Right lobe of liver (tissue), 6 donors: Measurements from ENCODE around the gene BLTP1. TPM values are rescaled to one million over a fixed set of nuclear protein-coding genes. Genes with fewer than 3 reads are reported as not detected.

Experiments used
- ATAC-seq, 4 donors: fragments of 200-7000 bp; cut with Tn5 transposase; one replicate each; pipeline ENCODE4 v1.9.1; 2020; ENCODE audit warnings: mild to moderate bottlenecking in 4 of 4, moderate library complexity in 4 of 4
- DNase-seq, 3 donors: peaks; one replicate each; pipeline ENCODE4 v3.0.0-alpha.2; 2020
- H3K27ac ChIP-seq, 3 donors: fragments of 200-600 bp; one replicate each; pipeline ENCODE4 v1.8.0; 2022
- H3K27me3 ChIP-seq, 2 donors: fragments of 200-600 bp; one replicate each; pipeline ENCODE4 v1.8.0; 2022
- H3K36me3 ChIP-seq, 4 donors: fragments of 200-600 bp; sonication (generic) in 1 of 4; one replicate each; pipeline versions ENCODE4 v1.5.1 to v1.8.0; 2017 to 2022; ENCODE audit warnings: control low read depth in 1 of 4
- H3K4me1 ChIP-seq, 4 donors: fragments of 200-600 bp; sonication (generic) in 1 of 4; one replicate each; pipeline versions ENCODE4 v1.5.1 to v1.8.0; 2017 to 2022; ENCODE audit warnings: control low read depth in 1 of 4
- H3K4me3 ChIP-seq, 3 donors: fragments of 200-600 bp; one replicate each; pipeline ENCODE4 v1.8.0; 2022
- H3K9me3 ChIP-seq, 4 donors: fragments of 200-600 bp; sonication (generic) in 1 of 4; one replicate each; pipeline versions ENCODE4 v1.5.1 to v1.8.0; 2017 to 2022; ENCODE audit warnings: control low read depth in 1 of 4
- POLR2A ChIP-seq: fragments of 450-650 bp; IDR thresholded peaks from one replicate; pipeline ENCODE4 v1.6.1; 2017; ENCODE audit warnings: antibody characterized with exemption, mild to moderate bottlenecking
- WGBS: methylation state at CpG from one replicate; pipeline ENCODE4 v1.1.6; 2018; ENCODE audit warnings: low coverage, low lambda C conversion rate; ENCODE audit not compliant: insufficient coverage; ENCODE audit errors: missing lambda C conversion rate; 5-methylcytosine and 5-hydroxymethylcytosine counted together
- intact Hi-C, 2 donors: fragments of 100-400 bp; cut with DNase I; formaldehyde crosslinking; loops; one replicate each; pipeline versions ENCODE4 v1.11.2 to v1.14.1; 2022
- total RNA-seq, 6 experiments: library from RNA; depleted of rRNA in 2 of 6; stranded (reverse); fragments of >200 nt in 2 of 6; fragmentation: NEBNext Ultra II Directional in 3 of 6; extraction: Animal tissue kit (Norgen Biotek cat#: 25700) in 3 of 6; gene quantifications; one replicate each; pipeline versions ENCODE4 v1.1.0 to v1.2.4, GENCODE V29; 2016 to 2023
- TF ChIP-seq, protein P1 (sequence below), 4 donors: fragments of 200-600 bp in 3 of 4; fragments of 450-650 bp in 1 of 4; IDR thresholded peaks; one replicate each; pipeline versions ENCODE4 v1.5.1 to v1.8.0; 2016 to 2022; ENCODE audit warnings: antibody characterized with exemption in 4 of 4, mild to moderate bottlenecking in 2 of 4
- donor health status: DM: no; HTN: yes; CAD: no.
- donor health status: DM: no; HTN: no; CAD: no.
- donor health status: DM: no; HTN: no; CAD: no.
- donor health status: DM: no; HTN: yes; CAD: no.
- donor health status: DM: no; HTN: yes; CAD: no.

Gene BLTP1
- total RNA-seq, 6 experiments from 2014 or later, result 29.1 to 42.1 (median 36.9) TPM

DNA sequence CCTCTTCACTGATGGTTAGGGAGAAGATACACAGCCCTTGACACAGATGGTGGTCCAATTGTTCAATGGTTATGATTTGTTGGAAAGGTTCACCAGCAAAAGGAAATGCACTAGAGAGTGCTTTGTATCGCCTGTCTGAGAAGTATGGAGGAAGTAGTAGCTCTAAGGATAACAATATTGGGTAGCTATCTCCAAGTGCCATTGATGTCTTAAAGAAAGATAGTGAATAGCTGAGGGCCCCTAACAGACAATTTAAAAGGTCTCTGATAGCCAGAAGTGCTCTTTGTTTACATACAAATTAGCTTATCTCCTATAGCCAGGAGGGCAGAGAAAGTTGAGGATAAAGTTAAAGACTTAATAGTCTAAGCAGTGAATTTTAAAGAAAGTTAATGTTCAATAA is 33.9 kb upstream of the BLTP1 start:
- H3K4me3 ChIP-seq, result no peak overlapping the region
- no peaks in the 10 kb centered on the region for H3K9me3 ChIP-seq
- H3K36me3 ChIP-seq, result no peaks in the 10 kb centered on the region
- TF ChIP-seq, protein P1, sequence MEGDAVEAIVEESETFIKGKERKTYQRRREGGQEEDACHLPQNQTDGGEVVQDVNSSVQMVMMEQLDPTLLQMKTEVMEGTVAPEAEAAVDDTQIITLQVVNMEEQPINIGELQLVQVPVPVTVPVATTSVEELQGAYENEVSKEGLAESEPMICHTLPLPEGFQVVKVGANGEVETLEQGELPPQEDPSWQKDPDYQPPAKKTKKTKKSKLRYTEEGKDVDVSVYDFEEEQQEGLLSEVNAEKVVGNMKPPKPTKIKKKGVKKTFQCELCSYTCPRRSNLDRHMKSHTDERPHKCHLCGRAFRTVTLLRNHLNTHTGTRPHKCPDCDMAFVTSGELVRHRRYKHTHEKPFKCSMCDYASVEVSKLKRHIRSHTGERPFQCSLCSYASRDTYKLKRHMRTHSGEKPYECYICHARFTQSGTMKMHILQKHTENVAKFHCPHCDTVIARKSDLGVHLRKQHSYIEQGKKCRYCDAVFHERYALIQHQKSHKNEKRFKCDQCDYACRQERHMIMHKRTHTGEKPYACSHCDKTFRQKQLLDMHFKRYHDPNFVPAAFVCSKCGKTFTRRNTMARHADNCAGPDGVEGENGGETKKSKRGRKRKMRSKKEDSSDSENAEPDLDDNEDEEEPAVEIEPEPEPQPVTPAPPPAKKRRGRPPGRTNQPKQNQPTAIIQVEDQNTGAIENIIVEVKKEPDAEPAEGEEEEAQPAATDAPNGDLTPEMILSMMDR (IDR thresholded peaks at IDR 0.05), result no peak
- TF ChIP-seq POLR2A, result no peak
- H3K4me1 ChIP-seq, result no peaks in the 10 kb centered on the region
- intact Hi-C loops, result no loop called here
- 40% methylated on average over 1 of the region's 1 CpG for WGBS
- no peak overlapping the region for H3K27ac ChIP-seq
- no peak for ATAC-seq
- no peaks in the 10 kb centered on the region for H3K27me3 ChIP-seq
- no peak for DNase-seq

DNA sequence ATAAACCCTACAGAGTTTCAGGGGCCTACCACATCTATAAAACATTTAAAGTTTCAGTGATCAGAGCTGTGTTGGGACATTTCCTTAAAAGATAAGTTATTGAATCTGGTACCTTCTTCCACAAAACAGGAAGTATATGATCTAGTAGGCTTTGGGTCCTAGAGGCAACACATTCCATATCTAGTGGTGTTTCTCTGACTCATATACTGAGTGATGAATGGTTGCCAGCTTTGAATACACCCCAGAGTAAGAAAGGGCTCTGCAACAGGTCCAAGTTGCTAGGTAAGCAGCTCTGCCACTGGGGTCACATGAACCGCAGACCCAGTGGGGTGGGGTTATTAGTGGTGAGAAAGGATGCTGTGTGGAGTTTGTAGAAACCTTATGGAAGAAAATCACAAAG is 32.4 kb upstream of the BLTP1 start:
- H3K27ac ChIP-seq, result no peak overlapping the region
- H3K27me3 ChIP-seq, result no peaks in the 10 kb centered on the region
- H3K9me3 ChIP-seq, result peaks cover 0 to 6% (median 0%) of the 10 kb centered on the region in 4 donors
- H3K36me3 ChIP-seq, result no peaks in the 10 kb centered on the region
- no peak overlapping the region for H3K4me3 ChIP-seq
- WGBS, result 67% methylated on average over 1 of the region's 1 CpG
- no peak for ATAC-seq
- no peaks in the 10 kb centered on the region for H3K4me1 ChIP-seq
- TF ChIP-seq, protein P1 (IDR thresholded peaks at IDR 0.05), result no peak
- no peak for TF ChIP-seq POLR2A
- intact Hi-C loops, result no loop called here
- DNase-seq, result no peak

DNA sequence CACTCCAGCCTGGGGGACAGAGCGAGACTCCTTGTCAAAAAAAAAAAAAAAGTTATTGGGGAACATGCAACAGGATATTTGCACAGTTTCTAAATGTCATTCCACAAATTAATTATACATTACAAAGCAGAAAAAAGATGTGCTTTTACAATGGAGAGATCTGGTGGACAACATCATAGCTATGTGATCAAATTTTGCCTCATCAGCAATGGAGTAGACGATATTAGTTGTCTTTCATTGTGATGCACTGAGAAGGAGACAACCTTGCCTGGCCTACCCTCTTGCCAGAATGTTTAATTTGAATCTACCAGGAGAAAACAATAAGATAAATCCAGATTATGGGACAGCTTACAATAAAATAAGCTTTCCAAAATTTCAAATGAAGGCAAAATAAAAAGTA is 30.5 kb upstream of the BLTP1 start:
- intact Hi-C loops, result no loop called here
- Histone ChIP-seq H3K9me3 (peaks cover 0 to 6% (median 0%) of the 10 kb centered on the region in 4 donors), H3K27me3 (no peaks in the 10 kb centered on the region), H3K4me1 (no peaks in the 10 kb centered on the region), H3K36me3 (no peaks in the 10 kb centered on the region), H3K4me3 (no peak overlapping the region), H3K27ac (no peak overlapping the region)
- no peak for ATAC-seq
- 64% methylated on average over 2 of the region's 2 CpGs for WGBS
- TF ChIP-seq POLR2A, result no peak
- TF ChIP-seq, protein P1 (IDR thresholded peaks at IDR 0.05), result no peak
- DNase-seq, result no peak

DNA sequence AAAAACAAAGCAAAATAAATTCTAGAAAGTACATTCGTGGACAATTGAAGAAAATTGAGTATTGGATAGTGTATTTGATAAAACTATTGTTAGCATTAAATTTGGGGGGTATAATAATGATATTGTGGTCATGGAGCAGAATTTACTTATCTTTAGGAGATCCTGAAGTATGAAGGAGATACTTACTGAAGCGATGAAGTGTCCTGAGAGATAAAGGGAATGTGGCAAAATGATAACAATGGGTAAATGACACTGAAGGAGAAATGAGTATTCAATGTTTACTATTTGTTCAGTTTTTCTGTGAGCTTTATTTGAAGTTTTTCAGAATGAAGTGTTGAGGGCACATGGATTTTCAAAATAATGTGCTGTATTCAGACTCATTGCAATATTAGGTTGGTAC is 30.0 kb upstream of the BLTP1 start:
- DNase-seq (no peak), ATAC-seq (no peak)
- no peak overlapping the region for H3K4me3 ChIP-seq
- no peaks in the 10 kb centered on the region for H3K27me3 ChIP-seq
- H3K27ac ChIP-seq, result no peak overlapping the region
- H3K9me3 ChIP-seq, result peaks cover 0 to 6% (median 0%) of the 10 kb centered on the region in 4 donors
- H3K4me1 ChIP-seq, result no peaks in the 10 kb centered on the region
- H3K36me3 ChIP-seq, result no peaks in the 10 kb centered on the region
- intact Hi-C loops, result no loop called here
- no peak for TF ChIP-seq POLR2A
- TF ChIP-seq, protein P1 (IDR thresholded peaks at IDR 0.05), result no peak
- WGBS, result 45% methylated on average over 2 of the region's 2 CpGs

DNA sequence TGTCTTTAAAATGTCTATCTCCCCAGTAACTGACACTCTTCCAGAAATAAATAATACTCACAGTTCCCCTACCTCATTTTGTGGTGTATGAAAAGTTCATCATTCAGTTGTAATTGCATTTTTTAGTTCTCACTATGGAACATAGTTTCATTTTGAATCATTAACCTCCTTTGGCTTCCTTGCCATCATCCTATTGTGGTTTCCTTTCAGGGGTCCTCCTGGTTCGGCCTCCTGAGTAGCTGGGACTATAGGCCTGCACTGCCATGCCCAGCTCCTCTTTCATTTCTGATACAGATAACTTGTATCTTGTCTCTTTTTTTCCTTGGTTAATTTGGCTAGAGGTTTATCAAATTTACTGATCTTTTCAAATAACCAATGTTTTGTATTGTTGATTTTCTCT is 23.1 kb upstream of the BLTP1 start:
- 64% methylated on average over 1 of the region's 1 CpG for WGBS
- no peak for DNase-seq

More for the DNA sequence above, 23.1 kb upstream of the BLTP1 start:
- ATAC-seq, result no peak
- Histone ChIP-seq H3K4me1 (no peaks in the 10 kb centered on the region), H3K9me3 (no peaks in the 10 kb centered on the region), H3K27ac (no peak overlapping the region), H3K4me3 (no peak overlapping the region), H3K36me3 (no peaks in the 10 kb centered on the region), H3K27me3 (no peaks in the 10 kb centered on the region)
- intact Hi-C loops, result no loop called here
- TF ChIP-seq POLR2A, result no peak
- TF ChIP-seq, protein P1 (IDR thresholded peaks at IDR 0.05), result no peak
